GM12874 (cell line): Measurements from ENCODE around the gene CCDC188.

ENCODE experiments used
- TF ChIP-seq, protein P1 (sequence below): IDR thresholded peaks from 2 replicates; pipeline ENCODE4 v1.5.1; 2011; ENCODE audit warnings: low read depth, mild to moderate bottlenecking, control low read depth, low read length, moderate library complexity; ENCODE audit not compliant: insufficient read depth

Gene CCDC188

DNA sequence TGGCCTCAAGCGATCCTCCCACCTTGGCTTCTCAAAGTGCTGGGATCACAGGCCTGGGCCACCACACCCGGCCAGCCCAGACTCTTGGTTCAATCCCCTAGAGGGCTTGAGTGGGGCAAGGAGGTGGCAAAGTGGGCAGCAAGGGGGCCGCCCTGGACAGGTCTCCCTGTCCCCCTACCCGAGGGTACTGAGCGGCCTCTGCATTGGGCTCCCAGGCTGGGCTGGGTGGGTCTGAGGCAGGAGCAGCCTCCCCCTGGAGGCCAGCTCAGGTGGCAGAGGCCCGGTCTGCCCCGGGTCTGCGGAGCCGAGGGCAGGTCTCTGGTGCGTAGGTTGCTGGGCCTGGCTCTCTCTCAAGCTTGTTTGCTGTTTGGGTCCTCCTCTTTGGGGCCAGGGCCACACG lies 22.4 kb upstream of the CCDC188 start:
- TF ChIP-seq, protein P1, sequence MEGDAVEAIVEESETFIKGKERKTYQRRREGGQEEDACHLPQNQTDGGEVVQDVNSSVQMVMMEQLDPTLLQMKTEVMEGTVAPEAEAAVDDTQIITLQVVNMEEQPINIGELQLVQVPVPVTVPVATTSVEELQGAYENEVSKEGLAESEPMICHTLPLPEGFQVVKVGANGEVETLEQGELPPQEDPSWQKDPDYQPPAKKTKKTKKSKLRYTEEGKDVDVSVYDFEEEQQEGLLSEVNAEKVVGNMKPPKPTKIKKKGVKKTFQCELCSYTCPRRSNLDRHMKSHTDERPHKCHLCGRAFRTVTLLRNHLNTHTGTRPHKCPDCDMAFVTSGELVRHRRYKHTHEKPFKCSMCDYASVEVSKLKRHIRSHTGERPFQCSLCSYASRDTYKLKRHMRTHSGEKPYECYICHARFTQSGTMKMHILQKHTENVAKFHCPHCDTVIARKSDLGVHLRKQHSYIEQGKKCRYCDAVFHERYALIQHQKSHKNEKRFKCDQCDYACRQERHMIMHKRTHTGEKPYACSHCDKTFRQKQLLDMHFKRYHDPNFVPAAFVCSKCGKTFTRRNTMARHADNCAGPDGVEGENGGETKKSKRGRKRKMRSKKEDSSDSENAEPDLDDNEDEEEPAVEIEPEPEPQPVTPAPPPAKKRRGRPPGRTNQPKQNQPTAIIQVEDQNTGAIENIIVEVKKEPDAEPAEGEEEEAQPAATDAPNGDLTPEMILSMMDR, result no peak

- TF ChIP-seq, protein P1, result no peak
Observed at GRCh38 chr22:20172141-20172613, 21.3 kb upstream of the CCDC188 start.

DNA sequence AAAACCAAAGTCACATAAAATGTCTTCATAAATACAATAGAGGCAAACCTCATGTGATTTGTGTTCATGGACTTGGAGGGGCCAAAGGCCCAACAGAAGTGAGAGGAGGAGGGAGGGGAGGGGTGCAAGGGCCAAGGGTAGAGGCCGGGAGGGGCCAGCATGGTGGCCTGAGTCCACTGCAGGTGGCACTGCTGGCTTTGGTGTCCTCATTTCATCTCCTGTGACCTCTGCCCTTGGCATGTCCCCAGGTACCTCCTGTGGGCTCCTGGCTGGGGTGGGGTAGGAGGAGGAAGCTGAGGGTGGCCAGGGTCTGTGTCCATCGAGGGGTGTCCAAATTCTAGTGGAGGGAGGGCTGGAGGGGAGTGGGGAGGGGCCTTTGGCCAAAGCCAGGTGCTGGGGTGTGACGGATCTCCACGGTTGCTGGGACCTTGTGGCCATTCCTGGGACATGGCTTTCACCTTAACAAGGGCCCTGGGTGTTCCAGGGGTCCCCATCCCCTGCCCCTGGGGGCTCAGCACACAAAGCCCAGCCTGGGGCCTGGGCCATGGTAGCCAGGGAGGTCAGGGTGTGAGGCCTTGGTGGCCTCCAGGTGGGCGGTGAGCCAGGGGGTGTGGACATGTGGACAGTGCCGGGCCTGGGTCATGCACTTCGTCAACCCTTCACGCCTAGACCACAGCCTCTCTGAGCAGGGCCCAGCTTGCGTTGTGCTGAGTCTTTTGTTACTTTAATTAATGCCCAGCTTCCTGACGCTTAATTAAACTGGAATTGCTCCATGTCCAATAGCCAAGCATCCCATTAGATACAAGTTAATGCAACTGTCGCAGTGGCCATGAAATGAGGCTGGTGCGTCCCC lies 20.7 kb upstream of the CCDC188 start:
- TF ChIP-seq, protein P1, result no peak

DNA sequence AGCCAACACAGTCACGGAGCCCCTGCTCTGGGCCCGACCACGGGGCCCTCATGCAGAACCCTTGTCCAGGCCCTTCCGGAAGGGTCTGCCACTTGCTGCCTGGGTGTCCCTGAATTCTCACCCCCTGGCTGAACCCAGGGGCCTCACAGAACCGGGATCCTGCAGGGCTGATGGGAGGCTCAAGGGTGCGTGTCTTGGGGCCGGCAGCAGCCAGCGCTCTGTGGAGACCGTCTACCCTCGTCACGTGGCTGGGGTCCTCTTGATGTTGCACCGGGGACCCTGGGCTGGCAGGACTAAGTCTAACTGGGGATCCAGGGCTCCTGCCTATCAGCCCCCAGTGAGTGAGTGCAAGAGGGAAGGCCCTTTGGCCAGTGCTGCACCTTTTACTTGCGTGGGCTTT lies 19.3 kb upstream of the CCDC188 start:
- TF ChIP-seq, protein P1, result no peak

GRCh38 chr22:20169253-20169822 lies 18.5 kb upstream of the CCDC188 start:
- TF ChIP-seq, protein P1, result no peak

- TF ChIP-seq, protein P1, result no peak
Observed at GRCh38 chr22:20167643-20168322, 16.9 kb upstream of the CCDC188 start.

DNA sequence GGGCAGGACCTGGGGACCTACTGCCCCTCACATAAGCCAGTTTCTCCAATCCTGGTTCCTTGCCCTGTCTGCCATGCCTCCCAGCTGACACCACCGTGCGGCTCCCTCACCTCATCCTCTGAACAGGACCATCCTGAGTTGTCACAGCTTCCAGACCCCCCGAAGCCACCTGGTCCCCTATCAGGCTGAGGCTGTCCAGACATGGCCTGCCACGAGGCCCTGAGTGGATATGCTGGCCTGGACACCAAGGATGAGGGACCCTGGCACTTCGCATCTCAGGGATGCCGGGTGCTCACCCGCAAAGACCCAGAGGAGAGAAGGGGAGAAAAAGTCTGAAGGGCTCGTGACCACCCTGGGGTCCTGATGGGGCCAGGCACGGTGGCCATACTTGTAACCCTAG lies 15.8 kb upstream of the CCDC188 start:
- TF ChIP-seq, protein P1, result no peak
